ENCODE results near the gene KRTAP9-4. TPM values are rescaled to one million over a fixed set of nuclear protein-coding genes. Genes with fewer than 3 reads are reported as not detected.
"Not testable (repeated sequence)": the region's sequence is repeated elsewhere in the genome, so short reads cannot be mapped to it uniquely, and the experiment has no call there.

The KRTAP9-4 gene
- polyA plus RNA-seq, 1 experiment = not detected

- Histone ChIP-seq H3K4me3 (ENCODE audit: low read depth, low read length) (no peak overlapping the region), H3K36me3 (ENCODE audit: control insufficient read depth, insufficient read depth, low read length) (no peaks in the 10 kb centered on the region), H3K27me3 (ENCODE audit: control insufficient read depth, insufficient read depth, low read length) (no peaks in the 10 kb centered on the region; the same call in 1 of the 2 replicates)
- POLR2A ChIA-PET = no interaction called here
- no peak for TF ChIP-seq CTCF (IDR thresholded peaks at IDR 0.05; ENCODE audit: insufficient read depth, low read depth, low read length)
- no peak for DNase-seq (ENCODE audit: low read depth)
- CTCF ChIA-PET = interaction anchor here (1.2 kb wide), 1 partner anchor 9 kb away, joined by 3 read pairs; no protein-coding TSS in a partner anchor
Measured at GRCh38 chr17:41226051-41226450, 23.4 kb upstream of the KRTAP9-4 start.

GRCh38 chr17:41226598-41227095, 22.8 kb upstream of the KRTAP9-4 start, which contains the start of gene KRTAP9-2:
Gene KRTAP9-2, plus strand, starts transcription at chr17:41226648. Its CDS starts 7 bp downstream, at chr17:41226655.
- H3K27me3 ChIP-seq (ENCODE audit: control insufficient read depth, insufficient read depth, low read length); POLR2A ChIA-PET; H3K4me3 ChIP-seq (ENCODE audit: low read depth, low read length); DNase-seq (ENCODE audit: low read depth); H3K36me3 ChIP-seq (ENCODE audit: control insufficient read depth, insufficient read depth, low read length): not testable (repeated sequence)
- CTCF ChIA-PET = interaction anchor here (0.7 kb wide), 1 partner anchor 304 kb away, joined by 3 read pairs; no protein-coding TSS in a partner anchor

- no peak for TF ChIP-seq CTCF (IDR thresholded peaks at IDR 0.05; ENCODE audit: insufficient read depth, low read depth, low read length)
- no peak overlapping the region for H3K4me3 ChIP-seq (ENCODE audit: low read depth, low read length)
- H3K27me3 ChIP-seq (ENCODE audit: control insufficient read depth, insufficient read depth, low read length) = no peaks in the 10 kb centered on the region; the same call in 1 of the 2 replicates
- no peaks in the 10 kb centered on the region for H3K36me3 ChIP-seq (ENCODE audit: control insufficient read depth, insufficient read depth, low read length)
- POLR2A ChIA-PET = no interaction called here
- DNase-seq (ENCODE audit: low read depth) = no peak
- CTCF ChIA-PET = no interaction called here
Measured at GRCh38 chr17:41230094-41230493, 19.4 kb upstream of the KRTAP9-4 start.

- POLR2A ChIA-PET = no interaction called here
- Histone ChIP-seq H3K36me3 (ENCODE audit: control insufficient read depth, insufficient read depth, low read length) (no peaks in the 10 kb centered on the region), H3K4me3 (ENCODE audit: low read depth, low read length) (no peak overlapping the region), H3K27me3 (ENCODE audit: control insufficient read depth, insufficient read depth, low read length) (no peaks in the 10 kb centered on the region; the same call in 1 of the 2 replicates)
- DNase-seq (ENCODE audit: low read depth) = no peak
- no peak for TF ChIP-seq CTCF (IDR thresholded peaks at IDR 0.05; ENCODE audit: insufficient read depth, low read depth, low read length)
- CTCF ChIA-PET = no interaction called here
Measured at GRCh38 chr17:41231731-41232130, 17.8 kb upstream of the KRTAP9-4 start.

DNA sequence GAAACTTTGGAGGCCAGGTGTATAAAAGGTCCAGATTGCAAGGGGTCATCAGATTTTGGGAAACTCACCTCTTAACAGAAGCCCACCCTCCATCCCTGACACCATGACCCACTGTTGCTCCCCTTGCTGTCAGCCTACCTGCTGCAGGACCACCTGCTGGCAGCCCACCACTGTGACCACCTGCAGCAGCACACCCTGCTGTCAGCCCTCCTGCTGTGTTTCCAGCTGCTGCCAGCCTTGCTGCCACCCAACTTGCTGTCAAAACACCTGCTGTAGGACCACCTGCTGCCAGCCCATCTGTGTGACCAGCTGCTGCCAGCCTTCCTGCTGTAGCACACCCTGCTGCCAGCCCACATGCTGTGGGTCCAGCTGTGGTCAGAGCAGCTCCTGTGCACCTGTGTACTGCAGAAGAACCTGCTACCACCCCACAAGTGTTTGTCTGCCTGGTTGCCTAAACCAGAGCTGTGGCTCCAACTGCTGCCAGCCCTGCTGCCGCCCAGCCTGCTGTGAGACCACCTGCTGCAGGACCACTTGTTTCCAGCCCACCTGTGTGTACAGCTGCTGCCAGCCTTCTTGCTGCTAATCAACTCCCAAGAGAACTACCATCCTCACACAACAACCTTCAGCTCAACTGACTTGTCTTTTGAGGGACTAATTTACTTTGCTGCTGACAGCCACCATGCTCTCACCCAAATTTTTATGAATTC, 16.9 kb upstream of the KRTAP9-4 start, which contains the start of gene KRTAP9-3:
KRTAP9-3 (plus strand) TSS at position 51 of the 707 bp plus-strand sequence; CDS start at position 104, 53 bp downstream.
- H3K27me3 ChIP-seq (ENCODE audit: control insufficient read depth, insufficient read depth, low read length); DNase-seq (ENCODE audit: low read depth); H3K36me3 ChIP-seq (ENCODE audit: control insufficient read depth, insufficient read depth, low read length); POLR2A ChIA-PET; CTCF ChIA-PET; H3K4me3 ChIP-seq (ENCODE audit: low read depth, low read length): not testable (repeated sequence)

DNA sequence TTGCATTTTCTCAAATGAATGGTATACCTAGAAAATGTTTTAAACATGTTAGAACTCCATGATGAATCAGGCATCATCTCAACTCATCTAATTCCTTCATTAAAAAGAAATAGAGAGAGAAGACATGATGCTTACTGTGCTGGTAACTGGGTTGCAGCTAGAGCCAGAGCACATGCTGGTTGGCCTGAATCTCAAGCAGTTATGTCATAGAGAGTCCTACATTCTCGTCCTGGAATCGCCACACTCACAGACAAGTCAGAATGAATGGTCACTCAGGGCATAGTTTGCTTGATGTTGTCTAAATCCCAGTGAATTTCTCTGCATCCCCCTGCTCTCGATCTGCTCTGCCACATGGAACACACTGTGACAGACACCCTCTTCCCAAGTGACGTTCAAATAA, 12.4 kb upstream of the KRTAP9-4 start:
- DNase-seq (ENCODE audit: low read depth); H3K27me3 ChIP-seq (ENCODE audit: control insufficient read depth, insufficient read depth, low read length); POLR2A ChIA-PET; H3K4me3 ChIP-seq (ENCODE audit: low read depth, low read length); H3K36me3 ChIP-seq (ENCODE audit: control insufficient read depth, insufficient read depth, low read length): not testable (repeated sequence)
- CTCF ChIA-PET = interaction anchor here (1.1 kb wide), 1 partner anchor 64 kb away, joined by 3 read pairs; no protein-coding TSS in a partner anchor

- DNase-seq (ENCODE audit: low read depth); H3K4me3 ChIP-seq (ENCODE audit: low read depth, low read length); POLR2A ChIA-PET; H3K36me3 ChIP-seq (ENCODE audit: control insufficient read depth, insufficient read depth, low read length); H3K27me3 ChIP-seq (ENCODE audit: control insufficient read depth, insufficient read depth, low read length): not testable (repeated sequence)
- CTCF ChIA-PET = interaction anchor here (1.1 kb wide), 1 partner anchor 63 kb away, joined by 3 read pairs; no protein-coding TSS in a partner anchor
Measured at GRCh38 chr17:41237949-41238437, 11.5 kb upstream of the KRTAP9-4 start, which contains the start of gene KRTAP9-8. Gene KRTAP9-8, plus strand, starts transcription at chr17:41237999. Its CDS starts 53 bp downstream, at chr17:41238052.

GRCh38 chr17:41246995-41247787, 2.3 kb upstream of the KRTAP9-4 start:
- DNase-seq (ENCODE audit: low read depth); H3K27me3 ChIP-seq (ENCODE audit: control insufficient read depth, insufficient read depth, low read length); H3K4me3 ChIP-seq (ENCODE audit: low read depth, low read length); POLR2A ChIA-PET; H3K36me3 ChIP-seq (ENCODE audit: control insufficient read depth, insufficient read depth, low read length): not testable (repeated sequence)
- CTCF ChIA-PET = interaction anchor here (0.6 kb wide), 1 partner anchor 29 kb away, joined by 3 read pairs; the partner anchor contains the start of gene KRTAP9-7
